K562 (cell line): Measurements from ENCODE around the gene PRCD. TPM values are rescaled to one million over a fixed set of nuclear protein-coding genes. Genes with fewer than 3 reads are reported as not detected.

Experiments
- CCAR2 ChIP-seq: fragments of 200-400 bp; formaldehyde crosslinking; IDR thresholded peaks from 2 replicates; pipeline ENCODE4 v1.6.1; 2017; ENCODE audit warnings: mild to moderate bottlenecking, low read depth, low read length
- EZH2 ChIP-seq: IDR thresholded peaks from 2 replicates; pipeline ENCODE4 v1.6.1; 2012; ENCODE audit warnings: low read depth, mild to moderate bottlenecking, inconsistent platforms, low read length, borderline replicate concordance
- KLF16 ChIP-seq: IDR thresholded peaks from 2 replicates; pipeline ENCODE4 v1.6.1; 2016; ENCODE audit warnings: antibody characterized with exemption
- MCM7 ChIP-seq, 2 experiments: fragments of 450-650 bp; IDR thresholded peaks; 2 replicates each; pipeline ENCODE4 v1.6.1; 2016 to 2018
- NCOA2 ChIP-seq, 2 experiments: fragments of 450-650 bp; IDR thresholded peaks; 2 replicates each; pipeline ENCODE4 v1.6.1; 2018; ENCODE audit warnings: mild to moderate bottlenecking in 2 of 2, moderate library complexity in 1 of 2; ENCODE audit not compliant: partially characterized antibody in 2 of 2
- NCOR1 ChIP-seq: fragments of 450-650 bp; IDR thresholded peaks from 2 replicates; pipeline ENCODE4 v1.6.1; 2016; ENCODE audit warnings: mild to moderate bottlenecking, moderate library complexity
- POLR2AphosphoS2 ChIP-seq: IDR thresholded peaks from 2 replicates; pipeline ENCODE4 v1.6.1; 2012; ENCODE audit warnings: low read length, improper control_type of control experiment
- POLR2B ChIP-seq: fragments of 450-650 bp; IDR thresholded peaks from 2 replicates; pipeline ENCODE4 v1.6.1; 2018; ENCODE audit warnings: low read depth; ENCODE audit not compliant: partially characterized antibody
- RFX1 ChIP-seq: fragments of 450-650 bp; IDR thresholded peaks from 2 replicates; pipeline ENCODE4 v1.6.1; 2016; ENCODE audit warnings: mild to moderate bottlenecking, moderate library complexity
- SETDB1 ChIP-seq: IDR thresholded peaks from one replicate; pipeline ENCODE4 v1.6.1; 2012; ENCODE audit warnings: low read length, control low read depth, inconsistent platforms
- SLC30A9 ChIP-seq: fragments of 250-450 bp; sonication (Bioruptor Pico); IDR thresholded peaks from 2 replicates; pipeline ENCODE4 v1.8.0; 2022; ENCODE audit warnings: mild to moderate bottlenecking, moderate library complexity
- SMARCB1 ChIP-seq: IDR thresholded peaks from 2 replicates; pipeline ENCODE4 v1.6.1; 2011; ENCODE audit warnings: improper control_type of control experiment, low read depth; ENCODE audit not compliant: insufficient read length
- SNIP1 ChIP-seq: fragments of 450-650 bp; IDR thresholded peaks from 2 replicates; pipeline ENCODE4 v1.7.1; 2017; ENCODE audit warnings: low read depth, mild to moderate bottlenecking
- SOX6 ChIP-seq: fragments of 450-650 bp; IDR thresholded peaks from 2 replicates; pipeline ENCODE4 v1.6.1; 2014; ENCODE audit warnings: mild to moderate bottlenecking
- TARDBP ChIP-seq: fragments of 450-650 bp; IDR thresholded peaks from 2 replicates; pipeline ENCODE4 v1.6.1; 2016
- ZBTB7A ChIP-seq: IDR thresholded peaks from 2 replicates; pipeline ENCODE4 v1.6.1; 2011; ENCODE audit warnings: low read depth, mild to moderate bottlenecking, low read length, moderate library complexity, borderline replicate concordance; ENCODE audit not compliant: control insufficient read depth
- ZNF347 ChIP-seq: fragments of 450-650 bp; formaldehyde crosslinking; IDR thresholded peaks from 2 replicates; pipeline ENCODE4 v1.4.0; 2020; ENCODE audit warnings: low read depth, mild to moderate bottlenecking, moderate library complexity
- ZNF695 ChIP-seq: fragments of 450-650 bp; formaldehyde crosslinking; IDR thresholded peaks from 2 replicates; pipeline ENCODE4 v1.4.0; 2020; ENCODE audit warnings: mild to moderate bottlenecking, moderate library complexity
- ZNF830 ChIP-seq: fragments of 250-450 bp; sonication (Bioruptor Pico); IDR thresholded peaks from 2 replicates; pipeline ENCODE4 v1.5.0; 2021; ENCODE audit warnings: mild to moderate bottlenecking
- polyA plus RNA-seq, 8 experiments: library from polyadenylated mRNA; depleted of rRNA in 4 of 8; stranded (reverse) in 5 of 8; unstranded in 3 of 8; fragments of >200 nt; fragmentation: Nextera tagmentation in 2 of 8; fragmentation: Illumina TruSeq in 1 of 8; extraction: Ambion mirVana in 2 of 8; extraction: Trizol in 1 of 8; gene quantifications; 2 replicates each; pipeline versions ENCODE4 v1.2.1 to v1.2.3, GENCODE V29; 2011 to 2014; ENCODE audit warnings: inconsistent platforms in 1 of 8, missing spikeins in 1 of 8
- total RNA-seq, 7 experiments: library from RNA; depleted of rRNA in 6 of 7; stranded (reverse); fragments of >200 nt in 6 of 7; fragmentation: Illumina TruSeq in 2 of 7; extraction: Trizol in 2 of 7; gene quantifications; 2 replicates each; pipeline versions ENCODE4 v1.2.1 to v1.2.3, GENCODE V29; 2011 to 2021; ENCODE audit warnings: low replicate concordance in 1 of 7
- TF ChIP-seq, protein P1 (sequence below): sonication (generic); formaldehyde crosslinking; IDR thresholded peaks from 2 replicates; pipeline ENCODE4 v1.9.0; 2022; ENCODE audit warnings: mild to moderate bottlenecking, missing genetic modification reagents
- TF ChIP-seq, protein P2 (sequence below): IDR thresholded peaks from 2 replicates; pipeline ENCODE4 v1.6.1; 2011; ENCODE audit warnings: borderline replicate concordance, low read depth, mild to moderate bottlenecking, moderate library complexity, low read length; ENCODE audit not compliant: insufficient read depth, poor library complexity, severe bottlenecking
- TF ChIP-seq, protein P3 (sequence below): fragments of 250-450 bp; sonication (Bioruptor Pico); IDR thresholded peaks from 2 replicates; pipeline ENCODE4 v1.8.0; 2022; ENCODE audit warnings: moderate library complexity, mild to moderate bottlenecking, inconsistent platforms
- TF ChIP-seq, protein P4 (sequence below): fragments of 250-450 bp; sonication (Bioruptor Pico); IDR thresholded peaks from 2 replicates; pipeline ENCODE4 v1.5.0; 2021

Gene PRCD
- total and polyA plus RNA-seq, 9 of the 15 experiments (the other 6 are each of a cell fraction or from before 2014, with no cell fraction given): 0.20 to 0.25 (median 0.21) TPM; not detected in 6

DNA sequence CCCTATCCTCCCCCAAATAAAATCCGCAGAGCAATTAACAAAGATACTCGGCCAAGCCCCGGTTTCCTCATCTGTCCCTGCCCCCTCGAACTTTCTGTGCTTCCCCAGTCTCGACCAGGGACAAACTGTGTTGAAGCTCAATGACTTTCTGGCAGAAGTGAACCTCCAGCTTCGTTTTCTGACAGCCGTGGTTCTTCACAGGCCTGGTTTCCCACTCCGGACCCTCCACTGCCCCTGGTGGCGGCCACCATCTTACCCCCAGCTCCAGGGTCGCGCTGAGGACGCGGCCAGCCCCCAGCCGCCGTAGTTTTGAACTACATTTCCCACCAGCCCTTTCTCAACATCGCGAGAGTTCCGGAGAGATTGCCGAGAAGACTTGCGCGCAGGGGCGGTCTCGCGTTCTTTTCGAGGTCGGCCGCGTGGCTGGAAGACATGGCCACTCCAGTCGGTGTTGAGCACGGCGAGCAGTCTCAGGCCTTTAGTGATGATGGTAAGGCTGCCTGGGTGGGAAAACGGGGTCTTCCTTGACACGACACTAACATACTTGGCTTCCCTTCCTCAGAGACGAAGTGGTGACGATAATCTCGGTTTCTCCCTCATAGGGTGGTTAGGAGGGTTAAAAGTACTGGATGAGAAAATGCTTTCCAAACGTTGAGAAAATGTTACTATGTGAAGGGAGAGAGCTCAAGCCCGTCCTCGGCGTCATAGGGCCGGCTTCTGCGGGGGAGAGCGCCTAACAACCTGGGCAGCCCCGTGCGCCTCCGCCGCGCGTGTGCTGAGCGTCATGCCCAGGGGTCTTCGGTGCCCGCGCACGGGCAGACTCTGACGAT, 17.7 kb downstream of the PRCD start (continued):
- TF ChIP-seq SMARCB1 (no peak), POLR2B (peak; percentile 95), ZNF695 (CRISPR knock-in tag) (no peak), SOX6 (no peak), RFX1 (no peak), ZNF830 (CRISPR knock-in tag) (no peak), EZH2 (no peak), NCOA2 (IDR thresholded peaks at IDR 0.05; ENCODE audit: partially characterized antibody in 2 of 2) (no peak), MCM7 (IDR thresholded peaks at IDR 0.05) (no peak), ZBTB7A (peak; percentile 100), SLC30A9 (CRISPR knock-in tag) (no peak), KLF16 (no peak), ZNF347 (CRISPR knock-in tag) (no peak), TARDBP (no peak; the same call in 1 of the 2 replicates), NCOR1 (0 out of 2 replicates have a peak, but pooled peaks have one; percentile 19), POLR2AphosphoS2 (peak; percentile 49; the same call in 1 of the 2 replicates), CCAR2 (no peak), SNIP1 (no peak), SETDB1 (no peak)
- TF ChIP-seq, protein P1, sequence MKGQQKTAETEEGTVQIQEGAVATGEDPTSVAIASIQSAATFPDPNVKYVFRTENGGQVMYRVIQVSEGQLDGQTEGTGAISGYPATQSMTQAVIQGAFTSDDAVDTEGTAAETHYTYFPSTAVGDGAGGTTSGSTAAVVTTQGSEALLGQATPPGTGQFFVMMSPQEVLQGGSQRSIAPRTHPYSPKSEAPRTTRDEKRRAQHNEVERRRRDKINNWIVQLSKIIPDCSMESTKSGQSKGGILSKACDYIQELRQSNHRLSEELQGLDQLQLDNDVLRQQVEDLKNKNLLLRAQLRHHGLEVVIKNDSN (CRISPR knock-in tag): no peak; the same call in 1 of the 2 replicates
- TF ChIP-seq, protein P2, sequence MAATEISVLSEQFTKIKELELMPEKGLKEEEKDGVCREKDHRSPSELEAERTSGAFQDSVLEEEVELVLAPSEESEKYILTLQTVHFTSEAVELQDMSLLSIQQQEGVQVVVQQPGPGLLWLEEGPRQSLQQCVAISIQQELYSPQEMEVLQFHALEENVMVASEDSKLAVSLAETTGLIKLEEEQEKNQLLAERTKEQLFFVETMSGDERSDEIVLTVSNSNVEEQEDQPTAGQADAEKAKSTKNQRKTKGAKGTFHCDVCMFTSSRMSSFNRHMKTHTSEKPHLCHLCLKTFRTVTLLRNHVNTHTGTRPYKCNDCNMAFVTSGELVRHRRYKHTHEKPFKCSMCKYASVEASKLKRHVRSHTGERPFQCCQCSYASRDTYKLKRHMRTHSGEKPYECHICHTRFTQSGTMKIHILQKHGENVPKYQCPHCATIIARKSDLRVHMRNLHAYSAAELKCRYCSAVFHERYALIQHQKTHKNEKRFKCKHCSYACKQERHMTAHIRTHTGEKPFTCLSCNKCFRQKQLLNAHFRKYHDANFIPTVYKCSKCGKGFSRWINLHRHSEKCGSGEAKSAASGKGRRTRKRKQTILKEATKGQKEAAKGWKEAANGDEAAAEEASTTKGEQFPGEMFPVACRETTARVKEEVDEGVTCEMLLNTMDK: no peak
- TF ChIP-seq, protein P3, sequence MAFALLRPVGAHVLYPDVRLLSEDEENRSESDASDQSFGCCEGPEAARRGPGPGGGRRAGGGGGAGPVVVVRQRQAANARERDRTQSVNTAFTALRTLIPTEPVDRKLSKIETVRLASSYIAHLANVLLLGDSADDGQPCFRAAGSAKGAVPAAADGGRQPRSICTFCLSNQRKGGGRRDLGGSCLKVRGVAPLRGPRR: no peak
- TF ChIP-seq, protein P4, sequence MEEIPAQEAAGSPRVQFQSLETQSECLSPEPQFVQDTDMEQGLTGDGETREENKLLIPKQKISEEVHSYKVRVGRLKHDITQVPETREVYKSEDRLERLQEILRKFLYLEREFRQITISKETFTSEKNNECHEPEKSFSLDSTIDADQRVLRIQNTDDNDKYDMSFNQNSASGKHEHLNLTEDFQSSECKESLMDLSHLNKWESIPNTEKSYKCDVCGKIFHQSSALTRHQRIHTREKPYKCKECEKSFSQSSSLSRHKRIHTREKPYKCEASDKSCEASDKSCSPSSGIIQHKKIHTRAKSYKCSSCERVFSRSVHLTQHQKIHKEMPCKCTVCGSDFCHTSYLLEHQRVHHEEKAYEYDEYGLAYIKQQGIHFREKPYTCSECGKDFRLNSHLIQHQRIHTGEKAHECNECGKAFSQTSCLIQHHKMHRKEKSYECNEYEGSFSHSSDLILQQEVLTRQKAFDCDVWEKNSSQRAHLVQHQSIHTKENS: no peak
